ENCODE measurements around the gene FUBP1. TPM values are rescaled to one million over a fixed set of nuclear protein-coding genes. Genes with fewer than 3 reads are reported as not detected.

Gene FUBP1
- total RNA-seq, 1 experiment from 2014 or later: 208 TPM

DNA sequence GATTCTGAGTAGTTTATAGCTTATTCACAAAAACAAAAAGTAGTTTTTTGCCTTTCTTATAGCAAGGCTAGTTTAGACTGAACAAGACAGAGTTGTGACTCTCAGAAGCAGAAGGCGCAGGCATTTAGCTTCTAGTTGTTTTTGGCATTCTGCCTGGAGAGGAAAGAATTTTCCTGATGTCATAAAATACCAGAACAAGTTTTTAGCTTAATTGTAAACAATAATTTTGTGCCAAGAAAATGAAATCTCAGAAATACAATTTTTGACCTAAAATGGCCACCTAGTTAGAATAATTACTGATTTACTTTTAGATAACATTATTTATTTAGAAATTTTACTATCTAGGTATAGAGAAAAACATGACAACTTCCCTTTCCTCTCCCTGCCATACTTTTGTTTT, 26.9 kb upstream of the FUBP1 start:
- H3K36me3 Mint-ChIP-seq: no peaks in the 10 kb centered on the region
- H3K4me3 Mint-ChIP-seq: peak overlapping the region; percentile 70
- peaks cover 40% of the 10 kb centered on the region for H3K4me1 Mint-ChIP-seq
- DNase-seq (ENCODE audit: low spot score) (no peak), ATAC-seq (no peak)
- POLR2A ChIA-PET: interaction anchor here (0.6 kb wide), 1 partner anchor 20 kb away, joined by 3 read pairs; no protein-coding TSS in a partner anchor
- H3K9me3 Mint-ChIP-seq: no peaks in the 10 kb centered on the region
- TF ChIP-seq, protein P1, sequence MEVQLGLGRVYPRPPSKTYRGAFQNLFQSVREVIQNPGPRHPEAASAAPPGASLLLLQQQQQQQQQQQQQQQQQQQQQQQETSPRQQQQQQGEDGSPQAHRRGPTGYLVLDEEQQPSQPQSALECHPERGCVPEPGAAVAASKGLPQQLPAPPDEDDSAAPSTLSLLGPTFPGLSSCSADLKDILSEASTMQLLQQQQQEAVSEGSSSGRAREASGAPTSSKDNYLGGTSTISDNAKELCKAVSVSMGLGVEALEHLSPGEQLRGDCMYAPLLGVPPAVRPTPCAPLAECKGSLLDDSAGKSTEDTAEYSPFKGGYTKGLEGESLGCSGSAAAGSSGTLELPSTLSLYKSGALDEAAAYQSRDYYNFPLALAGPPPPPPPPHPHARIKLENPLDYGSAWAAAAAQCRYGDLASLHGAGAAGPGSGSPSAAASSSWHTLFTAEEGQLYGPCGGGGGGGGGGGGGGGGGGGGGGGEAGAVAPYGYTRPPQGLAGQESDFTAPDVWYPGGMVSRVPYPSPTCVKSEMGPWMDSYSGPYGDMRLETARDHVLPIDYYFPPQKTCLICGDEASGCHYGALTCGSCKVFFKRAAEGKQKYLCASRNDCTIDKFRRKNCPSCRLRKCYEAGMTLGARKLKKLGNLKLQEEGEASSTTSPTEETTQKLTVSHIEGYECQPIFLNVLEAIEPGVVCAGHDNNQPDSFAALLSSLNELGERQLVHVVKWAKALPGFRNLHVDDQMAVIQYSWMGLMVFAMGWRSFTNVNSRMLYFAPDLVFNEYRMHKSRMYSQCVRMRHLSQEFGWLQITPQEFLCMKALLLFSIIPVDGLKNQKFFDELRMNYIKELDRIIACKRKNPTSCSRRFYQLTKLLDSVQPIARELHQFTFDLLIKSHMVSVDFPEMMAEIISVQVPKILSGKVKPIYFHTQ (CRISPR knock-in tag; IDR thresholded peaks at IDR 0.05): no peak
- TF ChIP-seq SOX15 (CRISPR knock-in tag; IDR thresholded peaks at IDR 0.05) (no peak), NFYB (CRISPR knock-in tag; conservative IDR thresholded peaks at IDR 0.05; ENCODE audit: low read depth) (no peak), ZNF263 (CRISPR knock-in tag; IDR thresholded peaks at IDR 0.05; ENCODE audit: low read depth) (no peak), RELA (CRISPR knock-in tag; IDR thresholded peaks at IDR 0.05; ENCODE audit: borderline replicate concordance) (no peak), TEAD4 (CRISPR knock-in tag; IDR thresholded peaks at IDR 0.05) (no peak), NR2C2 (CRISPR knock-in tag; IDR thresholded peaks at IDR 0.05) (no peak), ZNF423 (CRISPR knock-in tag; IDR thresholded peaks at IDR 0.05) (no peak), TEAD1 (CRISPR knock-in tag; IDR thresholded peaks at IDR 0.05) (no peak), CREM (CRISPR knock-in tag; IDR thresholded peaks at IDR 0.05) (no peak)
- TF ChIP-seq, protein P2, sequence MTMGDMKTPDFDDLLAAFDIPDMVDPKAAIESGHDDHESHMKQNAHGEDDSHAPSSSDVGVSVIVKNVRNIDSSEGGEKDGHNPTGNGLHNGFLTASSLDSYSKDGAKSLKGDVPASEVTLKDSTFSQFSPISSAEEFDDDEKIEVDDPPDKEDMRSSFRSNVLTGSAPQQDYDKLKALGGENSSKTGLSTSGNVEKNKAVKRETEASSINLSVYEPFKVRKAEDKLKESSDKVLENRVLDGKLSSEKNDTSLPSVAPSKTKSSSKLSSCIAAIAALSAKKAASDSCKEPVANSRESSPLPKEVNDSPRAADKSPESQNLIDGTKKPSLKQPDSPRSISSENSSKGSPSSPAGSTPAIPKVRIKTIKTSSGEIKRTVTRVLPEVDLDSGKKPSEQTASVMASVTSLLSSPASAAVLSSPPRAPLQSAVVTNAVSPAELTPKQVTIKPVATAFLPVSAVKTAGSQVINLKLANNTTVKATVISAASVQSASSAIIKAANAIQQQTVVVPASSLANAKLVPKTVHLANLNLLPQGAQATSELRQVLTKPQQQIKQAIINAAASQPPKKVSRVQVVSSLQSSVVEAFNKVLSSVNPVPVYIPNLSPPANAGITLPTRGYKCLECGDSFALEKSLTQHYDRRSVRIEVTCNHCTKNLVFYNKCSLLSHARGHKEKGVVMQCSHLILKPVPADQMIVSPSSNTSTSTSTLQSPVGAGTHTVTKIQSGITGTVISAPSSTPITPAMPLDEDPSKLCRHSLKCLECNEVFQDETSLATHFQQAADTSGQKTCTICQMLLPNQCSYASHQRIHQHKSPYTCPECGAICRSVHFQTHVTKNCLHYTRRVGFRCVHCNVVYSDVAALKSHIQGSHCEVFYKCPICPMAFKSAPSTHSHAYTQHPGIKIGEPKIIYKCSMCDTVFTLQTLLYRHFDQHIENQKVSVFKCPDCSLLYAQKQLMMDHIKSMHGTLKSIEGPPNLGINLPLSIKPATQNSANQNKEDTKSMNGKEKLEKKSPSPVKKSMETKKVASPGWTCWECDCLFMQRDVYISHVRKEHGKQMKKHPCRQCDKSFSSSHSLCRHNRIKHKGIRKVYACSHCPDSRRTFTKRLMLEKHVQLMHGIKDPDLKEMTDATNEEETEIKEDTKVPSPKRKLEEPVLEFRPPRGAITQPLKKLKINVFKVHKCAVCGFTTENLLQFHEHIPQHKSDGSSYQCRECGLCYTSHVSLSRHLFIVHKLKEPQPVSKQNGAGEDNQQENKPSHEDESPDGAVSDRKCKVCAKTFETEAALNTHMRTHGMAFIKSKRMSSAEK (CRISPR knock-in tag; IDR thresholded peaks at IDR 0.05; ENCODE audit: borderline replicate concordance): no peak
- TF ChIP-seq, protein P3, sequence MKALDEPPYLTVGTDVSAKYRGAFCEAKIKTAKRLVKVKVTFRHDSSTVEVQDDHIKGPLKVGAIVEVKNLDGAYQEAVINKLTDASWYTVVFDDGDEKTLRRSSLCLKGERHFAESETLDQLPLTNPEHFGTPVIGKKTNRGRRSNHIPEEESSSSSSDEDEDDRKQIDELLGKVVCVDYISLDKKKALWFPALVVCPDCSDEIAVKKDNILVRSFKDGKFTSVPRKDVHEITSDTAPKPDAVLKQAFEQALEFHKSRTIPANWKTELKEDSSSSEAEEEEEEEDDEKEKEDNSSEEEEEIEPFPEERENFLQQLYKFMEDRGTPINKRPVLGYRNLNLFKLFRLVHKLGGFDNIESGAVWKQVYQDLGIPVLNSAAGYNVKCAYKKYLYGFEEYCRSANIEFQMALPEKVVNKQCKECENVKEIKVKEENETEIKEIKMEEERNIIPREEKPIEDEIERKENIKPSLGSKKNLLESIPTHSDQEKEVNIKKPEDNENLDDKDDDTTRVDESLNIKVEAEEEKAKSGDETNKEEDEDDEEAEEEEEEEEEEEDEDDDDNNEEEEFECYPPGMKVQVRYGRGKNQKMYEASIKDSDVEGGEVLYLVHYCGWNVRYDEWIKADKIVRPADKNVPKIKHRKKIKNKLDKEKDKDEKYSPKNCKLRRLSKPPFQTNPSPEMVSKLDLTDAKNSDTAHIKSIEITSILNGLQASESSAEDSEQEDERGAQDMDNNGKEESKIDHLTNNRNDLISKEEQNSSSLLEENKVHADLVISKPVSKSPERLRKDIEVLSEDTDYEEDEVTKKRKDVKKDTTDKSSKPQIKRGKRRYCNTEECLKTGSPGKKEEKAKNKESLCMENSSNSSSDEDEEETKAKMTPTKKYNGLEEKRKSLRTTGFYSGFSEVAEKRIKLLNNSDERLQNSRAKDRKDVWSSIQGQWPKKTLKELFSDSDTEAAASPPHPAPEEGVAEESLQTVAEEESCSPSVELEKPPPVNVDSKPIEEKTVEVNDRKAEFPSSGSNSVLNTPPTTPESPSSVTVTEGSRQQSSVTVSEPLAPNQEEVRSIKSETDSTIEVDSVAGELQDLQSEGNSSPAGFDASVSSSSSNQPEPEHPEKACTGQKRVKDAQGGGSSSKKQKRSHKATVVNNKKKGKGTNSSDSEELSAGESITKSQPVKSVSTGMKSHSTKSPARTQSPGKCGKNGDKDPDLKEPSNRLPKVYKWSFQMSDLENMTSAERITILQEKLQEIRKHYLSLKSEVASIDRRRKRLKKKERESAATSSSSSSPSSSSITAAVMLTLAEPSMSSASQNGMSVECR (CRISPR knock-in tag; IDR thresholded peaks at IDR 0.05; ENCODE audit: borderline replicate concordance): no peak
- CTCF ChIA-PET: interaction anchor here (1.5 to 2.1 kb wide), 2 partner anchors 108 to 109 kb away, joined by 5 to 14 read pairs; no protein-coding TSS in a partner anchor
- no peaks in the 10 kb centered on the region for H3K27me3 Mint-ChIP-seq (ENCODE audit: low read depth)
- no peak overlapping the region for H3K27ac Mint-ChIP-seq

DNA sequence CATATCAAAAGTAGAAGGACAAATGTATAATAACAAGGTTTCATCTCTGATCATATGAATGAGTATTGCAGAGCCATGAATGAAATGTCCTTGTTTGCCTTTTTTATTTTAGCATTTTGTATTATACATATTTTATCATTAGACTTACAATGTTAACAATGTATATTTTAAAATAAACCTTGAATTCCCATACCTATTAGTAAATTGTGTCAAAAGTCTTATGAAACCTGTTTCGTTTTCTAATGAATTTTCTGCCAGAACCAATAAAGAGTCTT, 26.5 kb upstream of the FUBP1 start:
- Mint-ChIP-seq H3K27me3 (ENCODE audit: low read depth) (no peaks in the 10 kb centered on the region), H3K4me1 (peaks cover 40% of the 10 kb centered on the region), H3K9me3 (no peaks in the 10 kb centered on the region), H3K27ac (peak overlapping the region; percentile 96), H3K36me3 (no peaks in the 10 kb centered on the region), H3K4me3 (peak overlapping the region; percentile 70)
- DNase-seq (ENCODE audit: low spot score): no peak
- POLR2A ChIA-PET: interaction anchor here (0.6 kb wide), 1 partner anchor 20 kb away, joined by 3 read pairs; no protein-coding TSS in a partner anchor
- CTCF ChIA-PET: interaction anchor here (1.1 to 2.1 kb wide), 2 partner anchors 27 to 109 kb away, joined by 3 to 14 read pairs; partner anchors contain the start of gene FUBP1
- ATAC-seq: no peak
- TF ChIP-seq, protein P4, sequence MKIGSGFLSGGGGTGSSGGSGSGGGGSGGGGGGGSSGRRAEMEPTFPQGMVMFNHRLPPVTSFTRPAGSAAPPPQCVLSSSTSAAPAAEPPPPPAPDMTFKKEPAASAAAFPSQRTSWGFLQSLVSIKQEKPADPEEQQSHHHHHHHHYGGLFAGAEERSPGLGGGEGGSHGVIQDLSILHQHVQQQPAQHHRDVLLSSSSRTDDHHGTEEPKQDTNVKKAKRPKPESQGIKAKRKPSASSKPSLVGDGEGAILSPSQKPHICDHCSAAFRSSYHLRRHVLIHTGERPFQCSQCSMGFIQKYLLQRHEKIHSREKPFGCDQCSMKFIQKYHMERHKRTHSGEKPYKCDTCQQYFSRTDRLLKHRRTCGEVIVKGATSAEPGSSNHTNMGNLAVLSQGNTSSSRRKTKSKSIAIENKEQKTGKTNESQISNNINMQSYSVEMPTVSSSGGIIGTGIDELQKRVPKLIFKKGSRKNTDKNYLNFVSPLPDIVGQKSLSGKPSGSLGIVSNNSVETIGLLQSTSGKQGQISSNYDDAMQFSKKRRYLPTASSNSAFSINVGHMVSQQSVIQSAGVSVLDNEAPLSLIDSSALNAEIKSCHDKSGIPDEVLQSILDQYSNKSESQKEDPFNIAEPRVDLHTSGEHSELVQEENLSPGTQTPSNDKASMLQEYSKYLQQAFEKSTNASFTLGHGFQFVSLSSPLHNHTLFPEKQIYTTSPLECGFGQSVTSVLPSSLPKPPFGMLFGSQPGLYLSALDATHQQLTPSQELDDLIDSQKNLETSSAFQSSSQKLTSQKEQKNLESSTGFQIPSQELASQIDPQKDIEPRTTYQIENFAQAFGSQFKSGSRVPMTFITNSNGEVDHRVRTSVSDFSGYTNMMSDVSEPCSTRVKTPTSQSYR (CRISPR knock-in tag; IDR thresholded peaks at IDR 0.05): no peak
- TF ChIP-seq, protein P5, sequence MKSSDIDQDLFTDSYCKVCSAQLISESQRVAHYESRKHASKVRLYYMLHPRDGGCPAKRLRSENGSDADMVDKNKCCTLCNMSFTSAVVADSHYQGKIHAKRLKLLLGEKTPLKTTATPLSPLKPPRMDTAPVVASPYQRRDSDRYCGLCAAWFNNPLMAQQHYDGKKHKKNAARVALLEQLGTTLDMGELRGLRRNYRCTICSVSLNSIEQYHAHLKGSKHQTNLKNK (CRISPR knock-in tag; IDR thresholded peaks at IDR 0.05): no peak
- TF ChIP-seq, protein P6, sequence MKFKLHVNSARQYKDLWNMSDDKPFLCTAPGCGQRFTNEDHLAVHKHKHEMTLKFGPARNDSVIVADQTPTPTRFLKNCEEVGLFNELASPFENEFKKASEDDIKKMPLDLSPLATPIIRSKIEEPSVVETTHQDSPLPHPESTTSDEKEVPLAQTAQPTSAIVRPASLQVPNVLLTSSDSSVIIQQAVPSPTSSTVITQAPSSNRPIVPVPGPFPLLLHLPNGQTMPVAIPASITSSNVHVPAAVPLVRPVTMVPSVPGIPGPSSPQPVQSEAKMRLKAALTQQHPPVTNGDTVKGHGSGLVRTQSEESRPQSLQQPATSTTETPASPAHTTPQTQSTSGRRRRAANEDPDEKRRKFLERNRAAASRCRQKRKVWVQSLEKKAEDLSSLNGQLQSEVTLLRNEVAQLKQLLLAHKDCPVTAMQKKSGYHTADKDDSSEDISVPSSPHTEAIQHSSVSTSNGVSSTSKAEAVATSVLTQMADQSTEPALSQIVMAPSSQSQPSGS (CRISPR knock-in tag; IDR thresholded peaks at IDR 0.05; ENCODE audit: borderline replicate concordance, low read depth): no peak
- TF ChIP-seq, protein P7, sequence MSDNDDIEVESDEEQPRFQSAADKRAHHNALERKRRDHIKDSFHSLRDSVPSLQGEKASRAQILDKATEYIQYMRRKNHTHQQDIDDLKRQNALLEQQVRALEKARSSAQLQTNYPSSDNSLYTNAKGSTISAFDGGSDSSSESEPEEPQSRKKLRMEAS (CRISPR knock-in tag; IDR thresholded peaks at IDR 0.05): no peak
- no peak for TF ChIP-seq NR2C2 (CRISPR knock-in tag; IDR thresholded peaks at IDR 0.05)
- no peak for TF ChIP-seq IRF2 (CRISPR knock-in tag; IDR thresholded peaks at IDR 0.05; ENCODE audit: borderline replicate concordance, low read depth)

Data from WTC11 (cell line).